Large intestine (tissue), 3 donors: Measurements from ENCODE around the gene HSPB6. TPM values are rescaled to one million over a fixed set of nuclear protein-coding genes. Genes with fewer than 3 reads are reported as not detected.

ENCODE experiments used
- DNase-seq, 2 donors: peaks; one replicate each; pipeline versions ENCODE4 v3.0.0 to v3.0.0-alpha.2; 2013
- H3K27ac ChIP-seq: one replicate; pipeline ENCODE4 v1.5.1; 2013; ENCODE audit warnings: low read length
- H3K27me3 ChIP-seq: 2 replicates; pipeline ENCODE4 v1.6.1; 2013; ENCODE audit warnings: low read length; ENCODE audit not compliant: control insufficient read depth, insufficient read depth
- H3K36me3 ChIP-seq: 2 replicates; pipeline ENCODE4 v1.6.1; 2013; ENCODE audit warnings: low read length; ENCODE audit not compliant: control insufficient read depth, insufficient read depth
- H3K4me1 ChIP-seq: one replicate; pipeline ENCODE4 v1.6.1; 2013; ENCODE audit warnings: low read length; ENCODE audit not compliant: control insufficient read depth, insufficient read depth
- H3K4me3 ChIP-seq: one replicate; pipeline ENCODE4 v1.5.1; 2013; ENCODE audit warnings: low read length
- H3K9me3 ChIP-seq: one replicate; pipeline ENCODE4 v1.6.1; 2013; ENCODE audit warnings: mild to moderate bottlenecking, low read depth, low read length, moderate library complexity; ENCODE audit not compliant: control insufficient read depth
- WGBS: methylation state at CpG from one replicate; pipeline ENCODE4 v1.1.5; 2013; ENCODE audit warnings: low lambda C conversion rate; ENCODE audit not compliant: insufficient coverage; 5-methylcytosine and 5-hydroxymethylcytosine counted together
- polyA plus RNA-seq: library from polyadenylated mRNA; unstranded; fragments of 120-200 nt; gene quantifications from one replicate; pipeline ENCODE4 v1.2.1, GENCODE V29; 2013

The HSPB6 gene
- polyA plus RNA-seq, 1 donor = 50.2 TPM

- DNase-seq = no peak
- peaks cover 21% of the 10 kb centered on the region for H3K4me1 ChIP-seq
- no peak overlapping the region for H3K27ac ChIP-seq
- 77% methylated on average over 2 of the region's 9 CpGs for WGBS
- H3K9me3 ChIP-seq = no peaks in the 10 kb centered on the region
- H3K27me3 ChIP-seq = no peaks in the 10 kb centered on the region
- no peak overlapping the region for H3K4me3 ChIP-seq
- H3K36me3 ChIP-seq = peaks cover 50% of the 10 kb centered on the region
Measured at GRCh38 chr19:35720163-35720524, 36.7 kb downstream of the HSPB6 start.

GRCh38 chr19:35719402-35720162 lies 37.2 kb downstream of the HSPB6 start:
- WGBS = no CpG with 5 or more reads among the region's 32 CpGs
- Histone ChIP-seq H3K9me3 (no peaks in the 10 kb centered on the region), H3K27ac (no peak overlapping the region), H3K4me1 (peaks cover 21% of the 10 kb centered on the region), H3K4me3 (peak overlapping the region; percentile 80), H3K27me3 (no peaks in the 10 kb centered on the region), H3K36me3 (peaks cover 45% of the 10 kb centered on the region)
- no peak for DNase-seq

- no peaks in the 10 kb centered on the region for H3K9me3 ChIP-seq
- H3K4me3 ChIP-seq = peak overlapping the region; percentile 80
- H3K36me3 ChIP-seq = peaks cover 34% of the 10 kb centered on the region
- no peaks in the 10 kb centered on the region for H3K27me3 ChIP-seq
- no CpG with 5 or more reads among the region's 42 CpGs for WGBS
- peaks cover 21% of the 10 kb centered on the region for H3K4me1 ChIP-seq
- DNase-seq = no peak
- peak overlapping the region; percentile 49 for H3K27ac ChIP-seq
Measured at GRCh38 chr19:35718345-35719041, 38.3 kb downstream of the HSPB6 start.

- no peaks in the 10 kb centered on the region for H3K9me3 ChIP-seq
- WGBS = no CpG with 5 or more reads among the region's 109 CpGs
- H3K27ac ChIP-seq = peak within 1 kb of the TSS; percentile 81
- H3K27me3 ChIP-seq = no peaks in the 10 kb centered on the region
- H3K4me3 ChIP-seq = peak within 1 kb of the TSS; percentile 80
- H3K4me1 ChIP-seq = peaks cover 21% of the 10 kb centered on the region
- DNase-seq = peak in 1 of 2 donors; percentile 99
- peaks cover 27% of the 10 kb centered on the region for H3K36me3 ChIP-seq
Measured at GRCh38 chr19:35717665-35718344, 39.0 kb downstream of the HSPB6 start, which contains the start of gene KMT2B. KMT2B (plus strand) TSS chr19:35718003; CDS start chr19:35718019, 16 bp downstream.

- WGBS = no CpG with 5 or more reads among the region's 77 CpGs
- peaks cover 3% of the 10 kb centered on the region for H3K27me3 ChIP-seq
- peaks cover 19% of the 10 kb centered on the region for H3K36me3 ChIP-seq
- peak overlapping the region; percentile 65 for H3K4me3 ChIP-seq
- no peaks in the 10 kb centered on the region for H3K9me3 ChIP-seq
- peak overlapping the region; percentile 81 for H3K27ac ChIP-seq
- H3K4me1 ChIP-seq = peaks cover 21% of the 10 kb centered on the region
- DNase-seq = peak; percentile 88 to 96
Measured at GRCh38 chr19:35716801-35717664, 39.8 kb downstream of the HSPB6 start.

GRCh38 chr19:35715981-35716800 lies 40.6 kb downstream of the HSPB6 start:
- H3K27ac ChIP-seq = peak overlapping the region; percentile 81
- peaks cover 3% of the 10 kb centered on the region for H3K27me3 ChIP-seq
- H3K36me3 ChIP-seq = peaks cover 14% of the 10 kb centered on the region
- DNase-seq = peak; percentile 43 to 46
- no CpG with 5 or more reads among the region's 52 CpGs for WGBS
- H3K4me1 ChIP-seq = peaks cover 21% of the 10 kb centered on the region
- peak overlapping the region; percentile 65 for H3K4me3 ChIP-seq
- H3K9me3 ChIP-seq = no peaks in the 10 kb centered on the region

GRCh38 chr19:35715355-35715809 lies 41.4 kb downstream of the HSPB6 start:
- DNase-seq = no peak
- H3K4me1 ChIP-seq = peaks cover 21% of the 10 kb centered on the region
- no peaks in the 10 kb centered on the region for H3K9me3 ChIP-seq
- no CpG with 5 or more reads among the region's 7 CpGs for WGBS
- peaks cover 9% of the 10 kb centered on the region for H3K36me3 ChIP-seq
- peaks cover 5% of the 10 kb centered on the region for H3K27me3 ChIP-seq
- no peak overlapping the region for H3K27ac ChIP-seq
- H3K4me3 ChIP-seq = peak overlapping the region; percentile 65

GRCh38 chr19:35714601-35715354 lies 42.1 kb downstream of the HSPB6 start:
- Histone ChIP-seq H3K4me1 (peaks cover 21% of the 10 kb centered on the region), H3K4me3 (no peak overlapping the region), H3K36me3 (peaks cover 3% of the 10 kb centered on the region), H3K27ac (no peak overlapping the region), H3K9me3 (no peaks in the 10 kb centered on the region), H3K27me3 (peaks cover 5% of the 10 kb centered on the region)
- no CpG with 5 or more reads among the region's 14 CpGs for WGBS
- DNase-seq = no peak
